HepG2 (cell line): ENCODE results near the gene LGALS9. TPM values are rescaled to one million over a fixed set of nuclear protein-coding genes. Genes with fewer than 3 reads are reported as not detected.

ENCODE experiments used
- ATAC-seq: fragments of 200-7000 bp; cut with Tn5 transposase; 3 replicates; pipeline ENCODE4 v1.9.1; 2020; ENCODE audit warnings: mild to moderate bottlenecking, moderate library complexity
- BruUV-seq: library from RNA; stranded (reverse); fragments of 400-500 nt; replicated peaks from 2 replicates; lab custom pipeline; 2021; lab: Mats Ljungman, UMichigan
- CTCF ChIA-PET: fragments of 300-600 bp; formaldehyde crosslinking; extraction: SDS; loops from one replicate; lab custom pipeline; 2021; ENCODE audit warnings: low total read pairs, inconsistent platforms, low intra/inter-chr PET ratio; lab: Yijun Ruan, JAX
- POLR2A ChIA-PET: fragments of 350-600 bp; sonication (Branson Sonifier 250); formaldehyde crosslinking; loops from one replicate; lab custom pipeline; 2020; ENCODE audit warnings: antibody characterized with exemption, inconsistent platforms; lab: Yijun Ruan, JAX
- DNase-seq: peaks from one replicate; pipeline ENCODE4 v3.0.0-alpha.2; 2015; ENCODE audit warnings: low spot score
- FAIRE-seq: peaks from 3 replicates; lab custom pipeline; 2011; peaks lifted over from hg19 to GRCh38; lab: Jason Lieb, UNC
- H2AFZ ChIP-seq: one replicate; pipeline ENCODE4 v1.6.1; 2011; ENCODE audit warnings: low read length, inconsistent platforms
- H3K27ac ChIP-seq: fragments of 300-600 bp; 3 replicates; pipeline ENCODE4 v1.8.0; 2011; ENCODE audit warnings: mixed run types, mild to moderate bottlenecking, mixed read lengths, low read length, inconsistent platforms; ENCODE audit not compliant: insufficient read depth; ENCODE audit errors: extremely low read length
- H3K27me3 ChIP-seq, 2 experiments: fragments of 200-600 bp in 1 of 2; 2 replicates in 1 of 2; 3 replicates in 1 of 2; pipeline versions ENCODE4 v1.6.0 to v1.8.0; 2011; ENCODE audit warnings: low read length in 2 of 2, mild to moderate bottlenecking in 2 of 2, moderate library complexity in 2 of 2, inconsistent platforms in 1 of 2; ENCODE audit not compliant: insufficient read depth in 2 of 2, control insufficient read depth in 1 of 2
- H3K36me3 ChIP-seq, 2 experiments: fragments of 200-600 bp in 1 of 2; replicated peaks in 1 of 2; 2 replicates in 1 of 2; 3 replicates in 1 of 2; pipeline versions ENCODE4 v1.5.1 to v1.8.0; 2011; ENCODE audit warnings: low read length in 2 of 2, inconsistent platforms in 1 of 2; ENCODE audit not compliant: insufficient read depth in 2 of 2, control insufficient read depth in 1 of 2
- H3K4me1 ChIP-seq: 2 replicates; pipeline ENCODE4 v1.5.1; 2012; ENCODE audit warnings: low read length, inconsistent platforms; ENCODE audit not compliant: insufficient read depth
- H3K4me2 ChIP-seq: 2 replicates; pipeline ENCODE4 v1.6.0; 2011; ENCODE audit warnings: low read depth, low read length, inconsistent platforms
- H3K4me3 ChIP-seq, 3 experiments: fragments of 200-600 bp in 1 of 3; sonication (generic), shearing (Covaris generic) in 1 of 3; replicated peaks in 1 of 3; 2 replicates each; pipeline ENCODE4 v1.5.1; 2011 to 2016; ENCODE audit warnings: low read length in 3 of 3, inconsistent platforms in 2 of 3, low read depth in 2 of 3, mild to moderate bottlenecking in 2 of 3, control low read depth in 1 of 3, mixed read lengths in 1 of 3; ENCODE audit not compliant: insufficient read depth in 1 of 3
- H3K79me2 ChIP-seq: one replicate; pipeline ENCODE4 v1.6.1; 2011; ENCODE audit warnings: low read length, inconsistent platforms; ENCODE audit not compliant: insufficient read depth
- H3K9ac ChIP-seq: 2 replicates; pipeline ENCODE4 v1.6.0; 2011; ENCODE audit warnings: mild to moderate bottlenecking, low read depth, low read length, inconsistent platforms; ENCODE audit not compliant: insufficient read depth
- H3K9me3 ChIP-seq: 2 replicates; pipeline ENCODE4 v1.5.1; 2012; ENCODE audit warnings: mild to moderate bottlenecking, low read length
- H4K20me1 ChIP-seq: 2 replicates; pipeline ENCODE4 v1.6.0; 2011; ENCODE audit warnings: inconsistent platforms, mild to moderate bottlenecking, low read length, moderate library complexity; ENCODE audit not compliant: insufficient read depth
- DPF2 ChIP-seq: sonication (generic); formaldehyde crosslinking; IDR thresholded peaks from 2 replicates; pipeline ENCODE4 v1.4.0; 2020; ENCODE audit warnings: mild to moderate bottlenecking, low read depth, missing genetic modification reagents, borderline replicate concordance
- KLF16 ChIP-seq, 2 experiments: sonication (generic) in 1 of 2; formaldehyde crosslinking in 1 of 2; IDR thresholded peaks; 2 replicates each; pipeline versions ENCODE4 v1.6.1 to v1.8.0; 2016 to 2023; ENCODE audit warnings: missing genetic modification reagents in 2 of 2, missing compliant biosample characterization in 1 of 2
- NFE2L1 ChIP-seq: sonication (generic); formaldehyde crosslinking; IDR thresholded peaks from 2 replicates; pipeline ENCODE4 v1.4.0; 2020; ENCODE audit warnings: missing genetic modification reagents, mild to moderate bottlenecking, borderline replicate concordance
- SMAD3 ChIP-seq: sonication (generic); formaldehyde crosslinking; IDR thresholded peaks from 2 replicates; pipeline ENCODE4 v1.4.0; 2020; ENCODE audit warnings: missing genetic modification reagents
- SNRNP70 ChIP-seq: fragments of 200-400 bp; formaldehyde crosslinking; IDR thresholded peaks from 2 replicates; pipeline ENCODE4 v1.6.1; 2017; ENCODE audit warnings: mild to moderate bottlenecking, low read depth, low read length, moderate library complexity
- SP5 ChIP-seq: IDR thresholded peaks from 2 replicates; pipeline ENCODE4 v1.6.1; 2016; ENCODE audit warnings: low read depth, borderline replicate concordance
- ZFP62 ChIP-seq: sonication (generic); formaldehyde crosslinking; IDR thresholded peaks from 2 replicates; pipeline ENCODE4 v1.4.0; 2020; ENCODE audit warnings: missing genetic modification reagents
- ZNF142 ChIP-seq: sonication (generic); formaldehyde crosslinking; IDR thresholded peaks from 2 replicates; pipeline ENCODE4 v1.4.0; 2020; ENCODE audit warnings: missing genetic modification reagents
- ZNF552 ChIP-seq: sonication (generic); formaldehyde crosslinking; IDR thresholded peaks from 2 replicates; pipeline ENCODE4 v1.9.0; 2022; ENCODE audit warnings: missing genetic modification reagents, mild to moderate bottlenecking, borderline replicate concordance
- ZNF780A ChIP-seq: sonication (generic); formaldehyde crosslinking; IDR thresholded peaks from 2 replicates; pipeline ENCODE4 v1.8.0; 2022; ENCODE audit warnings: mild to moderate bottlenecking, missing genetic modification reagents, moderate library complexity
- ZNF839 ChIP-seq: sonication (generic); formaldehyde crosslinking; IDR thresholded peaks from 2 replicates; pipeline ENCODE4 v1.4.0; 2020; ENCODE audit warnings: missing genetic modification reagents, mild to moderate bottlenecking, borderline replicate concordance
- ZSCAN25 ChIP-seq: sonication (generic); formaldehyde crosslinking; IDR thresholded peaks from 2 replicates; pipeline ENCODE4 v1.8.0; 2022; ENCODE audit warnings: mild to moderate bottlenecking, missing genetic modification reagents
- WGBS: methylation state at CpG from one replicate; pipeline ENCODE4 v1.1.6; 2017; ENCODE audit warnings: low lambda C conversion rate; 5-methylcytosine and 5-hydroxymethylcytosine counted together
- in situ Hi-C: cut with HindIII; loops from 2 replicates; pipeline ENCODE4 v1.10.0; 2017; ENCODE audit warnings: low pct_unique_long_range_greater_than_20kb; ENCODE audit not compliant: extremely low pct_ligation_motif_present
- intact Hi-C: fragments of 100-400 bp; cut with micrococcal nuclease; formaldehyde crosslinking; loops from one replicate; pipeline ENCODE4 v1.10.0; 2022; ENCODE audit not compliant: unreplicated experiment
- polyA plus RNA-seq, 8 experiments: library from polyadenylated mRNA; depleted of rRNA in 3 of 8; stranded (reverse) in 7 of 8; unstranded in 1 of 8; fragments of >200 nt; fragmentation: Illumina TruSeq in 4 of 8; extraction: Trizol in 4 of 8; gene quantifications; 2 replicates each; pipeline versions ENCODE4 v1.2.1 to v1.2.3, GENCODE V29; 2011 to 2016; ENCODE audit warnings: low read depth in 4 of 8, missing spikeins in 1 of 8, mixed read lengths in 1 of 8; ENCODE audit not compliant: insufficient read depth in 1 of 8
- total RNA-seq, 5 experiments: library from RNA; depleted of rRNA; stranded (reverse); fragments of >200 nt; fragmentation: Illumina TruSeq; extraction: Trizol; gene quantifications; 2 replicates each; pipeline ENCODE4 v1.2.3, GENCODE V29; 2016; ENCODE audit warnings: low read depth in 1 of 5
- TF ChIP-seq, protein P1 (sequence below): sonication (generic); formaldehyde crosslinking; IDR thresholded peaks from 2 replicates; pipeline ENCODE4 v1.4.0; 2020; ENCODE audit warnings: missing genetic modification reagents, borderline replicate concordance
- TF ChIP-seq, protein P2 (sequence below): fragments of 450-650 bp; IDR thresholded peaks from 2 replicates; pipeline ENCODE4 v1.6.1; 2016

LGALS9 gene
- total and polyA plus RNA-seq, 2 of the 13 experiments (the other 11 are each of a cell fraction or from before 2014, with no cell fraction given), result 0.40 to 1.4 TPM

GRCh38 chr17:27615121-27615520, 15.9 kb upstream of the LGALS9 start (continued):
- TF ChIP-seq, protein P1, sequence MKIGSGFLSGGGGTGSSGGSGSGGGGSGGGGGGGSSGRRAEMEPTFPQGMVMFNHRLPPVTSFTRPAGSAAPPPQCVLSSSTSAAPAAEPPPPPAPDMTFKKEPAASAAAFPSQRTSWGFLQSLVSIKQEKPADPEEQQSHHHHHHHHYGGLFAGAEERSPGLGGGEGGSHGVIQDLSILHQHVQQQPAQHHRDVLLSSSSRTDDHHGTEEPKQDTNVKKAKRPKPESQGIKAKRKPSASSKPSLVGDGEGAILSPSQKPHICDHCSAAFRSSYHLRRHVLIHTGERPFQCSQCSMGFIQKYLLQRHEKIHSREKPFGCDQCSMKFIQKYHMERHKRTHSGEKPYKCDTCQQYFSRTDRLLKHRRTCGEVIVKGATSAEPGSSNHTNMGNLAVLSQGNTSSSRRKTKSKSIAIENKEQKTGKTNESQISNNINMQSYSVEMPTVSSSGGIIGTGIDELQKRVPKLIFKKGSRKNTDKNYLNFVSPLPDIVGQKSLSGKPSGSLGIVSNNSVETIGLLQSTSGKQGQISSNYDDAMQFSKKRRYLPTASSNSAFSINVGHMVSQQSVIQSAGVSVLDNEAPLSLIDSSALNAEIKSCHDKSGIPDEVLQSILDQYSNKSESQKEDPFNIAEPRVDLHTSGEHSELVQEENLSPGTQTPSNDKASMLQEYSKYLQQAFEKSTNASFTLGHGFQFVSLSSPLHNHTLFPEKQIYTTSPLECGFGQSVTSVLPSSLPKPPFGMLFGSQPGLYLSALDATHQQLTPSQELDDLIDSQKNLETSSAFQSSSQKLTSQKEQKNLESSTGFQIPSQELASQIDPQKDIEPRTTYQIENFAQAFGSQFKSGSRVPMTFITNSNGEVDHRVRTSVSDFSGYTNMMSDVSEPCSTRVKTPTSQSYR (CRISPR knock-in tag), result no peak
- TF ChIP-seq, protein P2, sequence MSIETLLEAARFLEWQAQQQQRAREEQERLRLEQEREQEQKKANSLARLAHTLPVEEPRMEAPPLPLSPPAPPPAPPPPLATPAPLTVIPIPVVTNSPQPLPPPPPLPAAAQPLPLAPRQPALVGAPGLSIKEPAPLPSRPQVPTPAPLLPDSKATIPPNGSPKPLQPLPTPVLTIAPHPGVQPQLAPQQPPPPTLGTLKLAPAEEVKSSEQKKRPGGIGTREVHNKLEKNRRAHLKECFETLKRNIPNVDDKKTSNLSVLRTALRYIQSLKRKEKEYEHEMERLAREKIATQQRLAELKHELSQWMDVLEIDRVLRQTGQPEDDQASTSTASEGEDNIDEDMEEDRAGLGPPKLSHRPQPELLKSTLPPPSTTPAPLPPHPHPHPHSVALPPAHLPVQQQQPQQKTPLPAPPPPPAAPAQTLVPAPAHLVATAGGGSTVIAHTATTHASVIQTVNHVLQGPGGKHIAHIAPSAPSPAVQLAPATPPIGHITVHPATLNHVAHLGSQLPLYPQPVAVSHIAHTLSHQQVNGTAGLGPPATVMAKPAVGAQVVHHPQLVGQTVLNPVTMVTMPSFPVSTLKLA, result no peak
- TF ChIP-seq KLF16 (CRISPR knock-in tag; IDR thresholded peaks at IDR 0.05) (no peak), NFE2L1 (CRISPR knock-in tag) (no peak), ZSCAN25 (CRISPR knock-in tag) (no peak), ZFP62 (CRISPR knock-in tag) (no peak)

GRCh38 chr17:27616414-27616813, 14.6 kb upstream of the LGALS9 start:
- intact Hi-C loops (no loop called here), in situ Hi-C loops (no loop called here)
- BruUV-seq, result no TSS peak
- ChIA-PET CTCF (no interaction called here), POLR2A (no interaction called here)
- H4K20me1 ChIP-seq, result no peaks in the 10 kb centered on the region
- no peak overlapping the region for H3K27ac ChIP-seq
- H3K79me2 ChIP-seq, result no peaks in the 10 kb centered on the region
- no peak overlapping the region for H3K4me3 ChIP-seq
- DNase-seq, result no peak
- no peaks in the 10 kb centered on the region for H3K4me1 ChIP-seq
- H2AFZ ChIP-seq, result no peak overlapping the region
- FAIRE-seq, result no peak
- H3K4me2 ChIP-seq, result no peak overlapping the region
- H3K27me3 ChIP-seq, result no peaks in the 10 kb centered on the region
- H3K9ac ChIP-seq, result no peak overlapping the region
- 94% methylated on average over 3 of the region's 4 CpGs for WGBS
- ATAC-seq, result no peak
- peaks cover 24 to 53% of the 10 kb centered on the region in 2 experiments; a peak in 4 of 5 replicates for H3K36me3 ChIP-seq
- no peaks in the 10 kb centered on the region for H3K9me3 ChIP-seq
- TF ChIP-seq SNRNP70 (no peak), ZNF552 (CRISPR knock-in tag) (no peak), DPF2 (CRISPR knock-in tag) (no peak), SP5 (CRISPR knock-in tag) (no peak), ZNF839 (CRISPR knock-in tag) (no peak), SMAD3 (CRISPR knock-in tag) (no peak), ZNF142 (CRISPR knock-in tag) (no peak), ZNF780A (CRISPR knock-in tag) (no peak)
